ENCODE results near the gene INSL6.
A peak's percentile ranks its signal among the peaks of the same experiment; 100 is the strongest.
"Not testable (repeated sequence)": the region's sequence is repeated elsewhere in the genome, so short reads cannot be mapped to it uniquely, and the experiment has no call there.

Gene INSL6, protein sequence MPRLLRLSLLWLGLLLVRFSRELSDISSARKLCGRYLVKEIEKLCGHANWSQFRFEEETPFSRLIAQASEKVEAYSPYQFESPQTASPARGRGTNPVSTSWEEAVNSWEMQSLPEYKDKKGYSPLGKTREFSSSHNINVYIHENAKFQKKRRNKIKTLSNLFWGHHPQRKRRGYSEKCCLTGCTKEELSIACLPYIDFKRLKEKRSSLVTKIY

DNA sequence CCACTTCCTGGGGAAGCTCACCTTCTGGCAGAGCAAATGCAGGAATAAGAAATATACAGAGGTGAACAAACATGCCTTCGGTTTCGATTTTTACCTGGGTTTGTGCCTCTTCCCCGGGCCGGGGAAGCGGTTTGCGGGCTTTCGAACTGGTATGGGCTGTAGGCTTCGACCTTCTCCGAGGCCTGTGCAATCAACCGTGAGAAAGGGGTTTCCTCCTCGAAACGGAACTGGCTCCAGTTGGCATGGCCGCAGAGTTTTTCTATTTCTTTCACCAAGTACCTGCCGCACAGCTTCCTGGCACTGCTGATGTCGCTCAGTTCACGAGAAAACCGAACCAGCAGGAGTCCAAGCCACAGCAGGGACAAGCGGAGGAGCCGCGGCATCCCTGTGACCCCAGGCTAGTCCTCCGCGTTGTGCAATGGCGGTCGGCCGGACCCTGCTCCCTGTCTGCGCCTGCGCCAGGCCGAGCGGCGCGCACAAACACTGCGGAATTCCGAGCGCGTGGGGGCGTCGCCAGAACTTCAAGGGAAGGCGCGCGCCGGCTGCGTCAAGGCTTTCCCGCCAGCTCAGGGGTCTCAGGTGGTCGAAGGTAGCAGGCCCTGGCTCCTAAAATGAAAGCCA lies at the start of gene INSL6:
INSL6 (minus strand) TSS at position 420 of the 621 bp plus-strand sequence; CDS start at position 383, 37 bp downstream.
- DNase-seq (ENCODE audit: low read depth) = no peak

DNA sequence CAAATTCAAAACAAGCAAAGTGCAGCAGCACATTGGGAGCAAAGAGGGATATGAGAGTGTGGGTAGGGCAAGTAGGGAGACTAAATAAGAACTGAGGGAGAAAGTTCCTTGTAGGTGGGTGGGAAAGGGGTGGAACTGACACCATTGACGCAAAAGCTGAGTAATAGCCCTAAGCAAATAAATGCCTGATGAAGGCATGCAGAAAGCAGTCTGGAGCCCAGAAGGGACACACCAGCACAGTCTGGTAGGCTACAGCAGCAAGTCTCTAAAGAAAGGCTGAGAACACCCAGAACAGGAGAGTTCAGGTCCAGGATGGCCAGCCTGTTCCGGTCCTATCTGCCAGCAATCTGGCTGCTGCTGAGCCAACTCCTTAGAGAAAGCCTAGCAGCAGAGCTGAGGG lies 45.8 kb upstream of the INSL6 start, which contains the start of gene INSL4:
INSL4 (plus strand) TSS at position 208 of the 400 bp plus-strand sequence; CDS start at position 313, 105 bp downstream.
- DNase-seq (ENCODE audit: low read depth) = no peak

DNA sequence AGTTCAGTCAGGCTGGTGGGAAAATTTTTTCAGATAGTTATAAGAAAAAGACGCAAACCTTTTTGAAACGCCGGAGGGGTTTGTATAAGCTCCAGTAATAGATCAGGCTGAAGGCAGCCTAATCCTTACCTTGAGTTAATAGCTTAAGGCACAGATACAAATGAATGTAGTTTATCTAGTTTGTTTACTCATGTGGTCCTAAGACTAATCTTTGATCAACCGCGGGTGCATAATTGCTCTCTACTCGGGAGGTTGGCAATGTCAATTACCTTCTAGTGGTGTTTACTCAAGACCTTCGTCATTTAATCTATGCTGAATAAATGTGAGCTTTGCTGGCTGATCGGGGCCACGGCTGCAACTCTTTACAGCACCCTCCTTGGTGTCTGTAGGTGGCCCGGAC lies 45.1 kb upstream of the INSL6 start:
- DNase-seq (ENCODE audit: low read depth) = no peak

DNA sequence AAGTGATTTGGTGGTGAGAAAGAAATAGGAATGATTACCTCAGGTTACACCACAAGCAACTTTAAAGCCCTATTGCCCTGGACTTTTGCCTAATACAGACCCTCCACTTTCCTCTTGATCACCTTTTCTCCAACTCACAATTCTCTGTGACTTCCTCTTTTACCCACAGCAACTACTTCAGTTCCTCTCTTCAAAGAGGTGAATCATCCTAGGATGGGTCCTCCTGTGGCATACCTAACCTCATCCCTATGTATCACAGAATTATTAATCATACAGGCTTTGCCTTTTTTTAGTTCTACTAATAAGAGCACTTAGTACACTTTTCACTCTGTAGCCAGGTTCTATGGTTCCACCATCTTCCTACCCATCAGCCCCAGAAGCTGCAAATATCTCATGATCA lies 19.6 kb upstream of the INSL6 start:
- DNase-seq (ENCODE audit: low read depth) = no peak

DNA sequence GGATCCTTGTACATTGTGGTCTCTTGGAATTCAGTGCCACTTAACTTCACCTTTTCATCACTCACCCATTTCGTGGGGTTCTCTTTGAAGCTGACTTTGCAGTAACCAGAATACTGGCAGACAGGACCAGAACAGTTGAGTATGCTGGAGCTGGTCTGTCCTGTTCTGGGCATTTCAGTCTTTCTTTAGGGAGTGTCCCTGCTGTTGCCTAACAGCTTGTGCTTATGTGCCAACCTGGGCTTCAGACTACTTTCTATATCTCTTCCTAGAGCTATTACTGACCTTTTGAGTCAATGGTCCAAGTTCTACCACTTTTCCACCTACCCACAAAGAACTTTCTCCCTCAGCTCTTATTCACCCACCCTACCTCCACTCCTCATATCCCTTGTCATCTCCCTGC lies 10.0 kb upstream of the INSL6 start:
- no peak for DNase-seq (ENCODE audit: low read depth)

DNA sequence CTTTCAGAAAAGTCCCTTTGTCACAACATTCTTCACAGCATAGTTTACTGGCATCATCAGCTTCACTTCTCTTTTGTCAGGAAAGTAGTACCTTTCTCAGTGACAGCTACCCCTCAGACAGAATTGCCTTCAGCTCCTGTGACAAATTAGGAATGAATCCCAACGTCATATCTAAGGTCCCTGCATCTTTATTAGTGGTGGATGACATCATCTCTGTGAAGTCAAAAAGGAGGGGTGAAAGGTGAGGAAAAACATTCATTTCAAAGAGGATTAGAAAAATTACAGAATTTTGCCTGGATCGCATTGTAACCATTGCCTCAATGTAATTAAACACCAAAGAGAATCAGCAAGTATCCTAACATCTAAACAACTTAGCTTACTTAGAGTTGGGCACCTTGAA lies 7.9 kb upstream of the INSL6 start:
- DNase-seq (ENCODE audit: low read depth) = no peak

DNA sequence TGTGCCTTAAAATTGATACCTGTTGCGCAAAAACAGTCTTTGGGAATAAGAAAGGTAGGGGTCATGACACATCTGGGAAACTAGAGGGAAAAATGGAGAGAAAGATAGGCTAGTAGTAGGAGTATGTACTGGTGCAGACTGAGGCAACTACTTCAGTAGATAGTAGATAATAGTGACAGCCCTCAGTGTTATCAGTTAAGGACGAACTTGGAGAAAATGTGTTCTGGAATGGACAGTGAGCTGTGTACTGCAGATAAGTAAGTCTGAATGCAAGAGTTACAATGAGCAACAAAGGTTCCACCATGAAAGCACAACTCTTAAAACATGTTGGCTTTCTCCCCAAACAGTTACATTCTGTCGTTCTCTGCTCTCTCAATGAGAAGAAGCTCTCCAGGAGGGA lies 6.5 kb upstream of the INSL6 start:
- no peak for DNase-seq (ENCODE audit: low read depth)

DNA sequence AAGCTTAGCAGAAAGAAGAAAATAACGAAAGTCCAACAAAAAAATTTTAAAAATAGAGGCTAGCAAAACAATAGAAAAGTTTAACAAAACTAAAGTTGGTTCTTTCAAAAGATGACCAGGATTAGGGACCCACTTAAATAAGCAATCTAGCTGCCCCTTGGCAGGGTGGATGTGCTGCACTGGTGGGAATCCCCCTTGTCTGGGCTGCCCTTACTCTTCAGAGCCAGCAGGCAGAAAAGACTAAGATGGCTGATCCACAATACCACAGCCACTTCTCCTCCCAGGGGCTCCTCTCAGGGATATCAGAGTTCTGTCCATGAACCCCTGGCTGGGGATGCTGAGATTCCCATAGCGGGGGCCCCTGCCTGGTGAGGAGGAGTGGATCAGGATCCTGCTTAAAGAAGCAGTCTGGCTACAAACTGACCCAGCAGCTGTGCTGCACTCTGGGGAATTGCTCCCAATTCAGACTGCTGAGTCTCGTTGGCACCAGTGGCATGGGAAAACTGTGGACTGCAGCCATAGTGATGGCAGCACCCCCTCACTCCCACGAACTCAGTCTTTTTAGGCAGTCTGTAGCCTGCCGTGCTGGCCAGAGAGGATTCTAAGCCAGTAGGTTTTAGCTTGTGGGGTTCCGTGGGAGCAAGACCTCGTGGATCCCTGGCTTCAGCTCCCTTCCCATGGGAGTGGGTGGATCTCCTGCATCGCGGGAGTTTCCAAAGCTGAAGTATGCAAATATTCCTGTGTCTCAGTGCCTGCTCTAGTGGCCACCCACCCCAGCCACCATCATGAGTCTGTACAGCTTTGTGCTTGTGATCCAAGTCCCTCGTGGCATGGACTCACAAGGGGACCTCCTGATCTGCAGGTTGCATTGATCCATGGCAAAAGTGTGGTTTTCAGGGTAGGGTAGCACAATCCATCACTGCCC lies 2.9 kb upstream of the INSL6 start:
- DNase-seq (ENCODE audit: low read depth) = no peak

DNA sequence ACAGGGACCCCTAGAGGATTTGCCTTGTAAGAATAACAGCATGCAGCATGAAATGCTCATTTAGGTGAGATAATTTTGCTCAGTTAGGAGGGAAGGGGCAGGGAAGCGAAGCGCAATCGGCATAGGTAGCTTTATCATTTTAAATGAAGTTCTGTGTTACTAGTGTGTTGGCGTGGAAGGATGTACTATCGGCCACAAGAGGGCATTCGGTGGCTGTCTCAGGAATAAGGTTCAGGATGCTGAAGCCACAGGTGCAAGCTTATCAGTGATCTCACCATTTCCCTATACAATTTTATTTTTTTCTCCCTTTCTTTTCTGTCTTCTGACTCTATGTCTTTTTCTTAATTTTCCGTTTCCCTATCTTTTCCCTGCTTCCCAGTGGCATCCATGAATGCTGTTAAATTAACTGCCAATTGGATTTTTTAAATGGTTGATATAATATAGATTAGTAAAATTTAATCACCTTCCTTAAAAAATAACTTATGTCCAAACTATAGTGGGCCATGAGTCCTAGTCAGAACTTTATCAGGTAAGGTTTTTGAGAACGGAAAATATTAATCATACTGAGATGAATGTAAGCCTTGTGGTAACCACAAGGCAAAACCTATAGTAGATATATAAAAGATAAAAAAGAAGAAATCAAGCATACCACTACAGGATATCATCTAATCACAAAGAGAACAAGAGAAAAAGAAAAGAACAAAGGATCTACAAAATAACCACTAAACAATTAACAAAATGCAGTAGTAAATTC lies 1.2 kb upstream of the INSL6 start:
- peak; percentile 32 for DNase-seq (ENCODE audit: low read depth)

DNA sequence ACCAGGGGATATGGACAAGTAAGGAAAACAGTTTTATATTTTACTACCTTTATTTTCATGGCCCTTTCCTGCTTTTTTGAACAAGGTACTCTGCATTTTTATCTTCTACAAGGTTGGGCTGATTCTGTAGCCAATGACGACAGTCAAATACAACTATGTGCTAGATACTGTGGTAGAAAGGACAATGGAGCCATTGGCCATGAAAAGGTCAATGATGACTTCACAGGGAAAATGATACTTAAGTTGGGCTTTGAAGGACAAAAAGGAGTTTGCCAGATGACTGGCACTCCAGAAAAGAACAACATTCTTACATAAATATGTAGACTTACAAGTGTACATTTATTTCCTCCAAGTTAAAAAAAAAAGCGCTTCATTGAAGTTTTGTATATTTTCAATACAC lies 663 bp downstream of the INSL6 start:
- no peak for DNase-seq (ENCODE audit: low read depth)

DNA sequence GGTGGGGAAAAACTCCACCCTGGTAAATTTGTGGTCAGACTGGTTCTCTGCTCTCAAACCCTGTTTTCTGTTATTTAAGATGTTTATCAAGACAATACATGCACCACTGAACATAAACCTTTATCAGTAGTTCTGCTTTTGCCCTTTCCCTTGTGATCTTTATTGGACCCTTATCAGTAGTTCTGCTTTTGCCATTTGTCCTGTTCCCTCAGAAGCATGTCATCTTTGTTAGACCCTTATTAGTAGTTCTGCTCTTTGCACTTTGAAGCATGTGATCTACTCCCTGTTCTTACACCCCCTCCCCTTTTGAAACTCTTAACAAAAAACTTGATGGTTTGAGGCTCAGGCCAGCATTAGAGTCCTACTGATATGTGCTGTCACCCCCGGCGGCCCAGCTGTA lies 4.8 kb downstream of the INSL6 start:
- not testable (repeated sequence) for DNase-seq (ENCODE audit: low read depth)

DNA sequence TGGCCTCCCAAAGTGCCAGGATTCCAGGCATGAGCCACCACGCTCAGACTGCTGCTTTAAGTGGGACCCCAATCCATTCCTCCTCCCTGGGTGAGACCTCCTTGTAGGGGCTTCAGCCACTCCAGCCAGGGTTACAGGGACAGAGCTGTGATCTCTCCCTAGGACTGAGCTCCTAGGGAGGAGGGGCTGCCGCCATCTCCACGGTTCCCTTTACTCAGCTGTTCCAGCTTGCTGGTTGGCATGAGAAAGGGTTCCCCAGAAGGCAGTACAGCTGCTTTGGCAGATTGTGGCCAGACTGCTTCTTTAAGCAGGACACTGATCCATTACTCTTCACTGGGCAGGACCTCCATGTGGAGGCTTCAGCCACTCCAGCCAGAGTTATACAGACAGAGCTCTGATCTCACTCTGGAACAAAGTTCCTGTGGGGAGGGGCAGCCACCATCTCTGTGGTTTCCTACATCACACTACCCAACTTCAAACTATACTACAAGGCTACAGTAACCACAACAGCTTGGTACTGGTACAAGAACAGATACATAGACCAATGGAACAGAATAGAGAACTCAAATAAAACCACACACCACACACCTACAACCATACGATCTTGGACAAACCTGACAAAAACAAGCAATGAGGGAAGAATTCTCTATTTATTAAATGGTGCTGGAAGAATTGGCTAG lies 7.2 kb downstream of the INSL6 start:
- DNase-seq (ENCODE audit: low read depth) = no peak

DNA sequence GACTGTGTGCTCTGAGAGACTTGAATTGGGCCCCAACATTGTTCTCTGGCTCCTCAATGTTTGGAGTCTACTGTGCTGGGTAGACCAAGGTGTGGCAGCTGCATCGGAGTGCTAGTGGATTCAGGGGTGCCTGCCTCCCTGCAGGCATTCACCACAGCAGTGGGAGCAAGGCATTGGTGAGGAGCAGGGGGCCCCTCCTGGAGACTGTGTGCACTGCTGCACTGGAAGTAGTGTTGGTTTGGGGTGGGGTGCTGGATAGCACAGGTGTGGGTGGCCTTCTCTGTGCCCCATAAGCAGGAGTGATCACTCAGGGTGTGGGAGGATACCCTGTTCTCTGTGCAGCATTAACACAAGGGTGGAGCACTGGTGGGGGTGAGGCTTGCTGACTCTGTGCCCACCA lies 39.2 kb downstream of the INSL6 start:
- DNase-seq (ENCODE audit: low read depth) = no peak

DNA sequence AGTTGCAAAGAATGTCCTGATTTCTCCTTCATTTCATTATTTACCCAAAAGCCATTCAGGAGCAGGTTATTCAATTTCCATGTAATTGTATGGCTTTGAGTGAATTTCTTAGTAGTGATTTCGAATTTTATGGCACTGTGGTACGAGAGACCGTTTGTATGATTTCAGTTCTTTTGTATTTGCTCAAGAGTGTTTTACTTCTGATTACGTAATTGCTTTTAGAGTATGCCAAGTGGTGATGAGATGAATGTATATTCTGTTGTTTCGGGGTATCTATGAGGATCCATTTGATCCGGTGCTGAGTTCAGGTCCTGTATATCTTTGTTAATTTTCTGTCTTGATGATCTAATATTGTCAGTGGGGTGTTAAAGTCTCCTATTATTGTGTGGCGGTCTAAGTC lies 41.2 kb downstream of the INSL6 start:
- DNase-seq (ENCODE audit: low read depth) = no peak

DNA sequence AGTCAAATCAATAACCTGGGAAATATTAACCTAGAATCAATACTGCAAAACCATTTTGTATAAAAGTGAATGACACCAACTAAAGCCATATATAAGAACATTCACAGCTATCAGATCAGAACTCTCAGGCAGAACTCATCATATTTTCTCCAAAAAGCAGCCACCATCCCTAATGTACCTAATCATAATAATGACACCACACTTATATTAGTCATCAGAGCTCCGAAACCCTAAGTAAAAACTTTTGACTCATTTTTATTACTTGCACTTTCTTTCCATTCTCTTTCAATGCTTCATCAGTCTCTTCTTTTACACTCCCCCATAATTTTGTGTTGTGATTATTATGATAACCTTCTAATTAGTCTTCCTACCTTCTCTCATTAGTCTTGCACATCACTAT lies 45.3 kb downstream of the INSL6 start:
- DNase-seq (ENCODE audit: low read depth) = no peak

DNA sequence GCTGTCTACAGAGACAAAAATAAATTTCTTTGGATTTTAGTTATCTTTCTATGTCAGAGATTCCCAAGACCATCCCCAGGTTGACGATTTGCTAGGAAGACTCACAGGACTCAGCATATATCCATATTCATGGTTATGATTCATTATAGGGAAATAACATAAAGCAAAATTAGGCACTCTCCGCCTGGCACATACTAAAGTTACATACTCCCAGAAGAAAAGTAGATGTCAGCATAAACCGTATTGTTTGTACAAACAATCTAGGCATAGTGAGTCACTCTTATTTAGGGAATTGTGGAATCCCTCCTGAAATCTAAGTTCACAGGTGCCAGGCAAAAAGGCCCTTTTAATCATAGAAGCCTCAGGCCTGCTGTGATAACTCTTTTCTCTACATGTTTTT lies 62.9 kb downstream of the INSL6 start:
- no peak for DNase-seq (ENCODE audit: low read depth)

DNA sequence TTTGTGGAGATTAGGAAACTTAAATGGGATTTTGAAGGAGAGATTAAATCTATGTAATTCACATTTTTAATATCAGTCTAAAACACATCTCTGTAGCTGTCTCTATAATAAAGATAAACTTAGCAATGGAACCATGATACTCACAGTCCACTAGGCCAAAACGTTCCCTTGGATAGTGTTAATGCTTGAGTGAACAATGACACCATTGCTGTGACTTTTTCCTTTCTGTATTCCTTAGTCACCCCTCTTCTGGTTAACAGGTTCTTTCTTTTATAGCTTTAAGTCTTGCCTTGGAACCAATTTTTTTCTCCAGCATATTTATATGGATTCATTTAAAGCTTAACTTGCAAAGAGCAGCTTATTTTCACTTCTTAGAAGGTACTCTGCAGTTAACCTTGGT lies 63.3 kb downstream of the INSL6 start:
- DNase-seq (ENCODE audit: low read depth) = no peak

DNA sequence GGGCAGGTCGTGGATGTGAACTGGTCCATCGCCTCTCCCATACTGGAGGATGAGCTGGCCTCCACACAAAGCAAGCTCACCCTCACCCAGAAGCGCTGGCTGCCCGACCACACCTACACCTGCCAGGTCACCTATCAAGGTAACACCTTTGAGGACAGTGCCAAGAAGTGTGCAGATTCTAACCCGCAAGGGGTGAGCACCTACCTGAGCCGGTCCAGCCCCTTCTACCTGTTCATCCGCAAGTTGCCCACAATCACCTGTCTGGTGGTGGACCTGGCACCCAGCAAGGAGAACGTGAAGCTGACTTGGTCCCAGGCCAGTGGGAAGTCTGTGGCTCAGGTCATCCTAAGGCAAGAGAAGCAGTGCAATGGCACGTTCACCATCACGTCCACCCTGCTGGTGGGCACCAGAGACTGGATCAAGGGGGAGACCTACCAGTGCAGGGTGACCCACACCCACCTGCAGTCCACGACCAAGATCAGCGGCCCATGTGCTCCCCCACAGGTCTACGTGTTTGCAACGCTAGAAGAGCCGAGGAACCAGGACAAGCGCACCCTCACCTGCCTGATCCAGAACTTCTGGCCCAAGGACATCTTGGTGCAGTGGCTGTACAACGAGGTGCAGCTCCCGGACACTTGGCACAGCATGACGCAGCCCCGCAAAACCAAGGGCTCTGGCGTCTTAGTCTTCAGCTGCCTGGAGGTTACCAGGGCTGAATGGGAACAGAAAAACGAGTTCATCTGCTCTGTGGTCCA lies 71.3 kb downstream of the INSL6 start:
- DNase-seq (ENCODE audit: low read depth) = no peak
